Measurements from ENCODE around the gene KLF13. TPM values are rescaled to one million over a fixed set of nuclear protein-coding genes. Genes with fewer than 3 reads are reported as not detected.
A peak's percentile ranks its signal among the peaks of the same experiment; 100 is the strongest.

The KLF13 gene
- polyA plus RNA-seq, 2 of the 4 experiments (the other 2 are of a cell fraction): 53.5 TPM

- peak overlapping the region in 1 of 2 experiments; percentile 23; a peak in 1 of 6 replicates for H3K27ac ChIP-seq
- peaks cover 16% of the 10 kb centered on the region; the same call in 2 of the 3 replicates for H3K4me1 ChIP-seq
- H3K9me3 ChIP-seq: peaks cover 4% of the 10 kb centered on the region; the same call in 1 of the 3 replicates
- no peak overlapping the region for H3K4me3 ChIP-seq
- 81% methylated on average over 21 of the region's 22 CpGs for WGBS (ENCODE audit: missing lambda C conversion rate)
- DNase-seq (ENCODE audit: low read depth in 1 of 2, low spot score in 1 of 2) (no peak), ATAC-seq (peak in 1 of 2 experiments; percentile 61; a peak in 3 of 6 replicates), FAIRE-seq (no peak)
- POLR2A ChIA-PET: no interaction called here
- TF ChIP-seq CHD4 (IDR thresholded peaks at IDR 0.05; ENCODE audit: borderline replicate concordance): no peak
- TF ChIP-seq E2F6 (IDR thresholded peaks at IDR 0.05; ENCODE audit: borderline replicate concordance, low read depth): no peak
- no peak for TF ChIP-seq KDM1A (IDR thresholded peaks at IDR 0.05; ENCODE audit: low read depth)
- TF ChIP-seq CEBPB (IDR thresholded peaks at IDR 0.05): no peak
- no peak for TF ChIP-seq JUNB (IDR thresholded peaks at IDR 0.05)
- TF ChIP-seq PHF8 (IDR thresholded peaks at IDR 0.05; ENCODE audit: borderline replicate concordance, low read depth): no peak
- TF ChIP-seq NFE2L2 (conservative IDR thresholded peaks at IDR 0.05; ENCODE audit: low read length): no peak
- no peak for TF ChIP-seq SREBF2 (IDR thresholded peaks at IDR 0.05)
- TF ChIP-seq ZSCAN20 (CRISPR knock-in tag; IDR thresholded peaks at IDR 0.05): no peak
- TF ChIP-seq CHD2 (IDR thresholded peaks at IDR 0.05; ENCODE audit: low read length, partially characterized antibody): no peak
- TF ChIP-seq ELK1 (IDR thresholded peaks at IDR 0.05; ENCODE audit: low read depth, low read length): no peak
- no peak for TF ChIP-seq HDAC2 (IDR thresholded peaks at IDR 0.05)
- no peak for TF ChIP-seq ATOH8 (CRISPR knock-in tag; IDR thresholded peaks at IDR 0.05; ENCODE audit: low read depth)
- no peak for TF ChIP-seq HEYL (CRISPR knock-in tag; IDR thresholded peaks at IDR 0.05)
- no peak for TF ChIP-seq KDM5A (IDR thresholded peaks at IDR 0.05)
- no peak for TF ChIP-seq TP53 (CRISPR knock-in tag; IDR thresholded peaks at IDR 0.05)
- no peak for TF ChIP-seq REST (IDR thresholded peaks at IDR 0.05)
- TF ChIP-seq FOSB (CRISPR knock-in tag; IDR thresholded peaks at IDR 0.05): no peak
- TF ChIP-seq JUN (IDR thresholded peaks at IDR 0.05): no peak
- no peak overlapping the region for H3K4me2 ChIP-seq
- CTCF ChIA-PET: interaction anchor here (0.8 to 2.3 kb wide), 7 partner anchors 9 to 150 kb away, joined by 3 to 11 read pairs (median 4); no protein-coding TSS in a partner anchor
Measured at GRCh38 chr15:31365655-31366127, 39.1 kb downstream of the KLF13 start.

- 86% methylated on average over 6 of the region's 7 CpGs for WGBS (ENCODE audit: missing lambda C conversion rate)
- ATAC-seq (peak in 1 of 2 experiments; percentile 51; a peak in 3 of 6 replicates), FAIRE-seq (no peak), DNase-seq (ENCODE audit: low read depth in 1 of 2, low spot score in 1 of 2) (no peak)
- H3K4me1 ChIP-seq: peaks cover 12% of the 10 kb centered on the region; the same call in 2 of the 3 replicates
- ChIA-PET POLR2A (no interaction called here), CTCF (interaction anchor here (0.9 to 2.3 kb wide), 7 partner anchors 8 to 135 kb away, joined by 3 to 10 read pairs (median 4); no protein-coding TSS in a partner anchor)
- TF ChIP-seq REST (IDR thresholded peaks at IDR 0.05) (no peak), RAD21 (conservative IDR thresholded peaks at IDR 0.05 in 1 of 2, IDR thresholded peaks at IDR 0.05 in 1 of 2) (peak in 1 of 2 experiments; percentile 22; a peak in 1 of 5 replicates), NPAS2 (CRISPR knock-in tag; IDR thresholded peaks at IDR 0.05; ENCODE audit: borderline replicate concordance) (no peak), KDM1A (IDR thresholded peaks at IDR 0.05; ENCODE audit: low read depth) (no peak), CEBPB (IDR thresholded peaks at IDR 0.05) (no peak)
- H3K4me2 ChIP-seq: no peak overlapping the region
- H3K4me3 ChIP-seq: no peak overlapping the region
- H3K27ac ChIP-seq: peak overlapping the region in 1 of 2 experiments; percentile 15; a peak in 1 of 6 replicates
- peaks cover 4% of the 10 kb centered on the region; the same call in 1 of the 3 replicates for H3K9me3 ChIP-seq
Measured at GRCh38 chr15:31366169-31366734, 39.6 kb downstream of the KLF13 start.

Measured in A549 (cell line).